Osteoblast (primary cell): ENCODE data around the gene COA4. TPM values are rescaled to one million over a fixed set of nuclear protein-coding genes. Genes with fewer than 3 reads are reported as not detected.

Source experiments
- DNase-seq: peaks from one replicate; pipeline ENCODE4 v3.0.0; 2011; ENCODE audit warnings: low spot score, mixed read lengths; ENCODE audit not compliant: insufficient read length; ENCODE audit errors: missing footprints
- H2AFZ ChIP-seq: 2 replicates; pipeline ENCODE4 v1.6.0; 2011; ENCODE audit warnings: mild to moderate bottlenecking, low read length
- H3K27ac ChIP-seq: 2 replicates; pipeline ENCODE4 v1.5.1; 2011; ENCODE audit warnings: mild to moderate bottlenecking, low read depth, low read length, moderate library complexity
- H3K27me3 ChIP-seq: 2 replicates; pipeline ENCODE4 v1.6.0; 2012; ENCODE audit warnings: mild to moderate bottlenecking, control low read depth, inconsistent platforms, low read length, moderate library complexity; ENCODE audit not compliant: insufficient read depth
- H3K36me3 ChIP-seq: 2 replicates; pipeline ENCODE4 v1.5.1; 2011; ENCODE audit warnings: mild to moderate bottlenecking, low read length, control low read depth, moderate library complexity; ENCODE audit not compliant: insufficient read depth
- H3K4me1 ChIP-seq: 2 replicates; pipeline ENCODE4 v1.5.1; 2011; ENCODE audit warnings: mild to moderate bottlenecking, low read length, control low read depth, moderate library complexity; ENCODE audit not compliant: insufficient read depth
- H3K4me2 ChIP-seq: 2 replicates; pipeline ENCODE4 v1.6.0; 2011; ENCODE audit warnings: mild to moderate bottlenecking, low read length; ENCODE audit not compliant: insufficient read depth
- H3K4me3 ChIP-seq: fragments of 200-600 bp; sonication (generic); 3 replicates; pipeline ENCODE4 v1.5.1; 2012; ENCODE audit warnings: mild to moderate bottlenecking, low read length, inconsistent platforms; ENCODE audit not compliant: insufficient read depth
- H3K79me2 ChIP-seq: 2 replicates; pipeline ENCODE4 v1.6.0; 2012; ENCODE audit warnings: mild to moderate bottlenecking, low read length, control low read depth, inconsistent platforms; ENCODE audit not compliant: insufficient read depth
- H3K9me3 ChIP-seq: 2 replicates; pipeline ENCODE4 v1.5.1; 2011; ENCODE audit warnings: low read depth, low read length, control low read depth
- H4K20me1 ChIP-seq: 2 replicates; pipeline ENCODE4 v1.6.0; 2012; ENCODE audit warnings: mild to moderate bottlenecking, low read length, control low read depth; ENCODE audit not compliant: insufficient read depth
- total RNA-seq: library from RNA; depleted of rRNA; stranded (reverse); fragments of >200 nt; gene quantifications from 2 replicates; pipeline ENCODE4 v1.2.3, GENCODE V29; 2012
- TF ChIP-seq, protein P1 (sequence below): IDR thresholded peaks from 2 replicates; pipeline ENCODE4 v1.5.1; 2011; ENCODE audit warnings: mild to moderate bottlenecking, low read depth, low read length, moderate library complexity; ENCODE audit errors: extremely low read depth

The COA4 gene
- total RNA-seq, 1 donor, result 45.2 TPM

DNA sequence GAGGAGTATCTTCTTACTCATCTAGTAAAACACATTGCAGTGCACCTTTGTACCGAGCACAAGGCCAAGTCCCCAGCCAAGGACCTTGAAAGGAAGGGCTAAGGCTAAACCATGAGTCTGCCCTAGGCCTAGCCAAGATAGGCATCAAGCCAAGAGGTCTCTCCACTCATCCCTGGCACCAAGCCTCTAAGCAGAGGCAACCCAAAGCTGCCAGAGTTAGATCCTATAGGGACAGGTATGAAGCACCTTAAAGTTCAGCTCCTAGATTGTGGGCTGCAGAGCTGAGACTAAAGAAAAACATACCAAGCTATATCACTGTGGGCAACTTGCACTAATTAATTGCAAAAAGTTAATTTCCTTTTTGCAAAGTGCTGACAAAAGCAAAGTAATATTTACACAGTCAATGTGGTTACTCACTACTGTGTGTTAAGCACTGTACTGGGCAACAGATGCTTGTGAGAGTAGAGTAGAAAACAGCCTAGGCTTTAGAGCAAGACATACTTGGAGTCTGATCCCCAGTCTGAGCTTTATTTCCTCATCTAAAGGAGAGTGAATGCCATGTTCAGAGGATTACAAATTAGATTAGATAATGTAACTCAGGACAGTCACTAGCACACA is 7.2 kb downstream of the COA4 start:
- Histone ChIP-seq H3K9me3 (no peaks in the 10 kb centered on the region), H2AFZ (no peak overlapping the region), H3K79me2 (peaks cover 16% of the 10 kb centered on the region), H3K4me1 (peaks cover 20% of the 10 kb centered on the region), H3K27ac (peak overlapping the region; percentile 36), H4K20me1 (peaks cover 11% of the 10 kb centered on the region), H3K4me3 (no peak overlapping the region), H3K36me3 (peaks cover 22% of the 10 kb centered on the region), H3K4me2 (no peak overlapping the region), H3K27me3 (no peaks in the 10 kb centered on the region)
- TF ChIP-seq, protein P1, sequence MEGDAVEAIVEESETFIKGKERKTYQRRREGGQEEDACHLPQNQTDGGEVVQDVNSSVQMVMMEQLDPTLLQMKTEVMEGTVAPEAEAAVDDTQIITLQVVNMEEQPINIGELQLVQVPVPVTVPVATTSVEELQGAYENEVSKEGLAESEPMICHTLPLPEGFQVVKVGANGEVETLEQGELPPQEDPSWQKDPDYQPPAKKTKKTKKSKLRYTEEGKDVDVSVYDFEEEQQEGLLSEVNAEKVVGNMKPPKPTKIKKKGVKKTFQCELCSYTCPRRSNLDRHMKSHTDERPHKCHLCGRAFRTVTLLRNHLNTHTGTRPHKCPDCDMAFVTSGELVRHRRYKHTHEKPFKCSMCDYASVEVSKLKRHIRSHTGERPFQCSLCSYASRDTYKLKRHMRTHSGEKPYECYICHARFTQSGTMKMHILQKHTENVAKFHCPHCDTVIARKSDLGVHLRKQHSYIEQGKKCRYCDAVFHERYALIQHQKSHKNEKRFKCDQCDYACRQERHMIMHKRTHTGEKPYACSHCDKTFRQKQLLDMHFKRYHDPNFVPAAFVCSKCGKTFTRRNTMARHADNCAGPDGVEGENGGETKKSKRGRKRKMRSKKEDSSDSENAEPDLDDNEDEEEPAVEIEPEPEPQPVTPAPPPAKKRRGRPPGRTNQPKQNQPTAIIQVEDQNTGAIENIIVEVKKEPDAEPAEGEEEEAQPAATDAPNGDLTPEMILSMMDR, result no peak
- DNase-seq, result no peak

DNA sequence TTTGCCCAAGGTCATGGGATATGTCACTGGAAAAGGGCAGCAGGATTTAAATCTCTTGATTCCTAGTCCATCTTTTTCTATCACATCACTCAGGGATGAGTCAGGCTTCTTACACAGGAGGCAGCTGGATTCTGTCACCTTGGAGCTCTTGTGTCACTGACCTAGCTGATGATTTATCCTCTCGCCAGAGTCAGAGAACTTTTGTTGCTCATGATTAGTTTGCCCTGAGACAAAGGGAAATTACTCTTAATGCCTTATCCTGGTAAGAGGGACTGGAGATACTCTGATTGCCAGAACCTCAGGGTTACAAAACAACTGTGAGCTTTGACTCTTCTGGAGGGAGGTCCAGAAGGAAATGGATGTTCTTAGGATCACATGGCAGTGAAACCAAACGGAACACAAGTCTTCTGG is 10.1 kb downstream of the COA4 start:
- Histone ChIP-seq H3K4me2 (peak overlapping the region; percentile 60), H3K4me1 (peaks cover 20% of the 10 kb centered on the region), H3K36me3 (peaks cover 6% of the 10 kb centered on the region), H3K79me2 (no peaks in the 10 kb centered on the region), H3K9me3 (no peaks in the 10 kb centered on the region), H3K4me3 (no peak overlapping the region), H3K27me3 (no peaks in the 10 kb centered on the region), H4K20me1 (peaks cover 5% of the 10 kb centered on the region), H3K27ac (peak overlapping the region; percentile 68), H2AFZ (no peak overlapping the region)
- peak; percentile 87 for DNase-seq
- TF ChIP-seq, protein P1, result no peak

DNA sequence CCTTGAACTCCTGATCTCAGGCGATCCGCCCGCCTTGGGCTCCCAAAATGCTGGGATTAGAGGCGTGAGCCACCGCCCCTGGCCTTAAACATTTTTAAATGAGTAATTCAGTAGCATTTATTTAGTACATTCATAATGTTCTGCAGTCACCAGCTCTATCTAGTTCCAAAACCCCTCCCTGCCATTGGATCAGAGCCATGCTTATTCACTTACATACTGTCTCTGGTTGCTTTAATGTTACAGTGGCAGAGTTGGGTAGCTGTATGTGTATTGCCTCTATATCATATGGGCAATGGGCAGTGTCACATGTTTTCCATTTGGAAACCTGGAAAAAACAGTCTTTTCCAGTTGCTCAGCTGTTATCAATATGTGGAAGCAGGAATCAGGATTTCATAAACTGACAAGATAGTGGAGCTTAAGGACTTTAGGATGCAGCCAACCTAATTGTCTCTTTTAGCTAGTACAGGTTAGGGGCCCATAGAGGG is 10.5 kb downstream of the COA4 start:
- Histone ChIP-seq H3K27me3 (no peaks in the 10 kb centered on the region), H3K36me3 (peaks cover 8% of the 10 kb centered on the region), H3K79me2 (no peaks in the 10 kb centered on the region), H3K27ac (peak overlapping the region; percentile 68), H4K20me1 (peaks cover 5% of the 10 kb centered on the region), H2AFZ (no peak overlapping the region), H3K4me3 (no peak overlapping the region), H3K4me1 (peaks cover 20% of the 10 kb centered on the region), H3K9me3 (no peaks in the 10 kb centered on the region), H3K4me2 (peak overlapping the region; percentile 60)
- TF ChIP-seq, protein P1, result no peak
- peak; percentile 73 for DNase-seq

DNA sequence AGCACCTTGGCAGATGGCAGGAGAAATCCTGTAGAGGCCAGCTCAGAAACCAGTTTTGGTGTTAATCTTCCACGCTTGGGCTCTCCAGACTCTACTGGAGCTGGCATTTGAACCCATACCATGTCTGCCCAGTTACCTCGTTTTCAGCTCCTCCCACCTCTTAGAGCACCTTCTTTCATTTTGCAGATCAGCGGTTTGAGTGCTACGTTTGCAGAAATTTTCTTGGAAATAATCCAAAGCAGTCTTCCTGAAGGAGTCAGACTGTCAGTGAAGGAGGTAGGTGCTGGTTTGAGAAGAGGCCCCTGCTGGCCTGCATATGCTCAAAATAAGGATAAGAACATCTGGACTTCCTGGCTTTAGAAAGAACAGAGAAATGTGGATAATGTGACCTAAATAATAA is 13.7 kb downstream of the COA4 start:
- Histone ChIP-seq H3K4me3 (no peak overlapping the region), H3K4me1 (peaks cover 11% of the 10 kb centered on the region), H3K36me3 (peaks cover 8% of the 10 kb centered on the region), H3K27ac (no peak overlapping the region), H3K9me3 (no peaks in the 10 kb centered on the region), H2AFZ (no peak overlapping the region), H3K4me2 (no peak overlapping the region), H4K20me1 (peaks cover 7% of the 10 kb centered on the region), H3K79me2 (no peaks in the 10 kb centered on the region), H3K27me3 (no peaks in the 10 kb centered on the region)
- DNase-seq, result no peak
- TF ChIP-seq, protein P1, result no peak
